Right lobe of liver (tissue), 6 donors: Measurements from ENCODE around the gene AIFM2. TPM values are rescaled to one million over a fixed set of nuclear protein-coding genes. Genes with fewer than 3 reads are reported as not detected.

Experiments used
- ATAC-seq, 4 donors: fragments of 200-7000 bp; cut with Tn5 transposase; one replicate each; pipeline ENCODE4 v1.9.1; 2020; ENCODE audit warnings: mild to moderate bottlenecking in 4 of 4, moderate library complexity in 4 of 4
- DNase-seq, 3 donors: peaks; one replicate each; pipeline ENCODE4 v3.0.0-alpha.2; 2020
- H3K27ac ChIP-seq, 3 donors: fragments of 200-600 bp; one replicate each; pipeline ENCODE4 v1.8.0; 2022
- H3K27me3 ChIP-seq, 2 donors: fragments of 200-600 bp; one replicate each; pipeline ENCODE4 v1.8.0; 2022
- H3K36me3 ChIP-seq, 4 donors: fragments of 200-600 bp; sonication (generic) in 1 of 4; one replicate each; pipeline versions ENCODE4 v1.5.1 to v1.8.0; 2017 to 2022; ENCODE audit warnings: control low read depth in 1 of 4
- H3K4me1 ChIP-seq, 4 donors: fragments of 200-600 bp; sonication (generic) in 1 of 4; one replicate each; pipeline versions ENCODE4 v1.5.1 to v1.8.0; 2017 to 2022; ENCODE audit warnings: control low read depth in 1 of 4
- H3K4me3 ChIP-seq, 3 donors: fragments of 200-600 bp; one replicate each; pipeline ENCODE4 v1.8.0; 2022
- H3K9me3 ChIP-seq, 4 donors: fragments of 200-600 bp; sonication (generic) in 1 of 4; one replicate each; pipeline versions ENCODE4 v1.5.1 to v1.8.0; 2017 to 2022; ENCODE audit warnings: control low read depth in 1 of 4
- POLR2A ChIP-seq: fragments of 450-650 bp; IDR thresholded peaks from one replicate; pipeline ENCODE4 v1.6.1; 2017; ENCODE audit warnings: antibody characterized with exemption, mild to moderate bottlenecking
- WGBS: methylation state at CpG from one replicate; pipeline ENCODE4 v1.1.6; 2018; ENCODE audit warnings: low coverage, low lambda C conversion rate; ENCODE audit not compliant: insufficient coverage; ENCODE audit errors: missing lambda C conversion rate; 5-methylcytosine and 5-hydroxymethylcytosine counted together
- intact Hi-C, 2 donors: fragments of 100-400 bp; cut with DNase I; formaldehyde crosslinking; loops; one replicate each; pipeline versions ENCODE4 v1.11.2 to v1.14.1; 2022
- total RNA-seq, 6 experiments: library from RNA; depleted of rRNA in 2 of 6; stranded (reverse); fragments of >200 nt in 2 of 6; fragmentation: NEBNext Ultra II Directional in 3 of 6; extraction: Animal tissue kit (Norgen Biotek cat#: 25700) in 3 of 6; gene quantifications; one replicate each; pipeline versions ENCODE4 v1.1.0 to v1.2.4, GENCODE V29; 2016 to 2023
- TF ChIP-seq, protein P1 (sequence below), 4 donors: fragments of 200-600 bp in 3 of 4; fragments of 450-650 bp in 1 of 4; IDR thresholded peaks; one replicate each; pipeline versions ENCODE4 v1.5.1 to v1.8.0; 2016 to 2022; ENCODE audit warnings: antibody characterized with exemption in 4 of 4, mild to moderate bottlenecking in 2 of 4
- donor health status: DM: no; HTN: yes; CAD: no.
- donor health status: DM: no; HTN: no; CAD: no.
- donor health status: DM: no; HTN: no; CAD: no.
- donor health status: DM: no; HTN: yes; CAD: no.
- donor health status: DM: no; HTN: yes; CAD: no.

Gene AIFM2
- total RNA-seq, 6 experiments from 2014 or later, result 11.4 to 23.3 (median 18.2) TPM

- no peak for ATAC-seq
- H3K4me1 ChIP-seq, result peaks cover 0 to 16% (median 5%) of the 10 kb centered on the region in 4 donors
- intact Hi-C loops, result no loop called here
- H3K9me3 ChIP-seq, result no peaks in the 10 kb centered on the region
- peaks cover 0 to 2% (median 0%) of the 10 kb centered on the region in 4 donors for H3K36me3 ChIP-seq
- no peak for DNase-seq
- no peak overlapping the region for H3K27ac ChIP-seq
- TF ChIP-seq, protein P1, sequence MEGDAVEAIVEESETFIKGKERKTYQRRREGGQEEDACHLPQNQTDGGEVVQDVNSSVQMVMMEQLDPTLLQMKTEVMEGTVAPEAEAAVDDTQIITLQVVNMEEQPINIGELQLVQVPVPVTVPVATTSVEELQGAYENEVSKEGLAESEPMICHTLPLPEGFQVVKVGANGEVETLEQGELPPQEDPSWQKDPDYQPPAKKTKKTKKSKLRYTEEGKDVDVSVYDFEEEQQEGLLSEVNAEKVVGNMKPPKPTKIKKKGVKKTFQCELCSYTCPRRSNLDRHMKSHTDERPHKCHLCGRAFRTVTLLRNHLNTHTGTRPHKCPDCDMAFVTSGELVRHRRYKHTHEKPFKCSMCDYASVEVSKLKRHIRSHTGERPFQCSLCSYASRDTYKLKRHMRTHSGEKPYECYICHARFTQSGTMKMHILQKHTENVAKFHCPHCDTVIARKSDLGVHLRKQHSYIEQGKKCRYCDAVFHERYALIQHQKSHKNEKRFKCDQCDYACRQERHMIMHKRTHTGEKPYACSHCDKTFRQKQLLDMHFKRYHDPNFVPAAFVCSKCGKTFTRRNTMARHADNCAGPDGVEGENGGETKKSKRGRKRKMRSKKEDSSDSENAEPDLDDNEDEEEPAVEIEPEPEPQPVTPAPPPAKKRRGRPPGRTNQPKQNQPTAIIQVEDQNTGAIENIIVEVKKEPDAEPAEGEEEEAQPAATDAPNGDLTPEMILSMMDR (IDR thresholded peaks at IDR 0.05), result no peak
- TF ChIP-seq POLR2A, result no peak
- H3K27me3 ChIP-seq, result no peaks in the 10 kb centered on the region
- no peak overlapping the region for H3K4me3 ChIP-seq
- WGBS, result 66% methylated on average over 5 of the region's 6 CpGs
These were observed 36.5 kb downstream of the AIFM2 start for GRCh38 chr10:70096016-70096704.

DNA sequence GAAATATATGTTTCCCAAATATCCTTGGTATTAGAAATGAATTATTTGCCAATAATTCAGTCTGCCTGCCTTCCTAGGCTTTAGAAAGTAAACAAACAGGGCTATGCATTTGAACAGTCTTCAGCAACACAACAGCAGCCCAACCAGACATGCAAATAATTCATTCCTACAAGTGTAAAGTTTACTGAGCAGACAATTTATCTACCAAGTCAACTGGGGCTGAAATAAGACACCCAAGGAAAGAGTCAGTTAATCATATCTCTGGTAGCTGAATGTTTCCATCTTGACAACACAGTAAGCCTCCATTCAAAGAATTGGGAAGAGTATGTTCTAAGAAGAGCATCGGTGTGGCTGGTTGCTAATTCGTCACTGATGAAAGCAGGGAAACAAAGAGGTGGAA is 38.4 kb downstream of the AIFM2 start:
- intact Hi-C loops, result no loop called here
- WGBS, result 100% methylated on average over 2 of the region's 2 CpGs
- H3K9me3 ChIP-seq, result no peaks in the 10 kb centered on the region
- H3K4me3 ChIP-seq, result no peak overlapping the region
- TF ChIP-seq, protein P1 (IDR thresholded peaks at IDR 0.05), result no peak
- no peak for TF ChIP-seq POLR2A
- H3K27me3 ChIP-seq, result no peaks in the 10 kb centered on the region
- H3K4me1 ChIP-seq, result peaks cover 0 to 23% (median 7%) of the 10 kb centered on the region in 4 donors
- no peak overlapping the region for H3K27ac ChIP-seq
- DNase-seq (no peak), ATAC-seq (no peak)
- peaks cover 0 to 2% (median 0%) of the 10 kb centered on the region in 4 donors for H3K36me3 ChIP-seq

- DNase-seq (no peak), ATAC-seq (no peak)
- intact Hi-C loops, result no loop called here
- H3K36me3 ChIP-seq, result no peaks in the 10 kb centered on the region
- no peak overlapping the region for H3K4me3 ChIP-seq
- peaks cover 0 to 23% (median 7%) of the 10 kb centered on the region in 4 donors for H3K4me1 ChIP-seq
- H3K27me3 ChIP-seq, result no peaks in the 10 kb centered on the region
- H3K27ac ChIP-seq, result no peak overlapping the region
- 74% methylated on average over 8 of the region's 9 CpGs for WGBS
- no peak for TF ChIP-seq POLR2A
- TF ChIP-seq, protein P1 (IDR thresholded peaks at IDR 0.05), result no peak
- H3K9me3 ChIP-seq, result no peaks in the 10 kb centered on the region
These were observed 39.2 kb downstream of the AIFM2 start for GRCh38 chr10:70093335-70093944.

GRCh38 chr10:70092389-70092718 is 40.3 kb downstream of the AIFM2 start:
- no peak for TF ChIP-seq POLR2A
- TF ChIP-seq, protein P1 (IDR thresholded peaks at IDR 0.05), result no peak
- DNase-seq (no peak), ATAC-seq (no peak)
- no peaks in the 10 kb centered on the region for H3K36me3 ChIP-seq
- peaks cover 0 to 29% (median 9%) of the 10 kb centered on the region in 4 donors for H3K4me1 ChIP-seq
- H3K4me3 ChIP-seq, result no peak overlapping the region
- 70% methylated on average over 7 of the region's 7 CpGs for WGBS
- intact Hi-C loops, result no loop called here
- no peaks in the 10 kb centered on the region for H3K27me3 ChIP-seq
- no peaks in the 10 kb centered on the region for H3K9me3 ChIP-seq
- no peak overlapping the region for H3K27ac ChIP-seq
